Sigmoid colon (tissue), 4 donors: Measurements from ENCODE around the gene GPR18.
"Not testable (repeated sequence)": the region's sequence is repeated elsewhere in the genome, so short reads cannot be mapped to it uniquely, and the experiment has no call there.

Source experiments
- POLR2A ChIP-seq, 2 donors: fragments of 450-650 bp; IDR thresholded peaks; one replicate each; pipeline ENCODE4 v1.6.1; 2016; ENCODE audit warnings: antibody characterized with exemption in 2 of 2, mild to moderate bottlenecking in 2 of 2, moderate library complexity in 2 of 2
- POLR2AphosphoS5 ChIP-seq, 4 donors: sonication (generic); formaldehyde crosslinking; IDR thresholded peaks; one replicate each; pipeline ENCODE4 v1.6.1; 2017; ENCODE audit warnings: antibody characterized with exemption in 4 of 4
- TF ChIP-seq, protein P1 (sequence below), 4 experiments: fragments of 450-650 bp in 3 of 4; fragments of 200-600 bp in 1 of 4; IDR thresholded peaks; one replicate each; pipeline ENCODE4 v1.5.1; 2016 to 2019; ENCODE audit warnings: antibody characterized with exemption in 4 of 4, mild to moderate bottlenecking in 3 of 4, moderate library complexity in 2 of 4

DNA sequence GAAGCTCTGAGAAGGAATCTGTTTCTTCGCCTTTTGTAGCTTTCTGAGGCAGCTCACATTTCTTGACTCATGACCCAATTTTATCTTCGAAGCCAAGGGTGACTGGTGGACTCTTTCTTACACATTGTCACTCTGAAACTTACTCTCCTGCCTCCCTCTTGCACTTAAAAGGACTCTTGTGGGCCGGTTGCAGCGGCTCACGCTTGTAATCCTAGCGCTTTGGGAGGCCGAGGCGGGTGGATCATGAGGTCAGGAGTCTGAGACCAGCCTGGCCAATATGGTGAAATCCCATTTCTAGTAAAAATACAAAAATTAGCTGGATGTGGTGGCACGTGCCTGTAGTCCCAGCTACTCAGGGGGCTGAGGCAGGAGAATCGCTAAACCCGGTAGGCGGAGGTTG, 27.6 kb downstream of the GPR18 start:
- TF ChIP-seq, protein P1, sequence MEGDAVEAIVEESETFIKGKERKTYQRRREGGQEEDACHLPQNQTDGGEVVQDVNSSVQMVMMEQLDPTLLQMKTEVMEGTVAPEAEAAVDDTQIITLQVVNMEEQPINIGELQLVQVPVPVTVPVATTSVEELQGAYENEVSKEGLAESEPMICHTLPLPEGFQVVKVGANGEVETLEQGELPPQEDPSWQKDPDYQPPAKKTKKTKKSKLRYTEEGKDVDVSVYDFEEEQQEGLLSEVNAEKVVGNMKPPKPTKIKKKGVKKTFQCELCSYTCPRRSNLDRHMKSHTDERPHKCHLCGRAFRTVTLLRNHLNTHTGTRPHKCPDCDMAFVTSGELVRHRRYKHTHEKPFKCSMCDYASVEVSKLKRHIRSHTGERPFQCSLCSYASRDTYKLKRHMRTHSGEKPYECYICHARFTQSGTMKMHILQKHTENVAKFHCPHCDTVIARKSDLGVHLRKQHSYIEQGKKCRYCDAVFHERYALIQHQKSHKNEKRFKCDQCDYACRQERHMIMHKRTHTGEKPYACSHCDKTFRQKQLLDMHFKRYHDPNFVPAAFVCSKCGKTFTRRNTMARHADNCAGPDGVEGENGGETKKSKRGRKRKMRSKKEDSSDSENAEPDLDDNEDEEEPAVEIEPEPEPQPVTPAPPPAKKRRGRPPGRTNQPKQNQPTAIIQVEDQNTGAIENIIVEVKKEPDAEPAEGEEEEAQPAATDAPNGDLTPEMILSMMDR (IDR thresholded peaks at IDR 0.05), result not testable (repeated sequence)
- not testable (repeated sequence) for TF ChIP-seq POLR2A, POLR2AphosphoS5 (IDR thresholded peaks at IDR 0.05)
